ENCODE data around the gene SCAMP4. TPM values are rescaled to one million over a fixed set of nuclear protein-coding genes. Genes with fewer than 3 reads are reported as not detected.
"Not testable (repeated sequence)": the region's sequence is repeated elsewhere in the genome, so short reads cannot be mapped to it uniquely, and the experiment has no call there.

SCAMP4 gene
- polyA plus RNA-seq, 3 donors = 54.6 to 95.7 (median 79.5) TPM

DNA sequence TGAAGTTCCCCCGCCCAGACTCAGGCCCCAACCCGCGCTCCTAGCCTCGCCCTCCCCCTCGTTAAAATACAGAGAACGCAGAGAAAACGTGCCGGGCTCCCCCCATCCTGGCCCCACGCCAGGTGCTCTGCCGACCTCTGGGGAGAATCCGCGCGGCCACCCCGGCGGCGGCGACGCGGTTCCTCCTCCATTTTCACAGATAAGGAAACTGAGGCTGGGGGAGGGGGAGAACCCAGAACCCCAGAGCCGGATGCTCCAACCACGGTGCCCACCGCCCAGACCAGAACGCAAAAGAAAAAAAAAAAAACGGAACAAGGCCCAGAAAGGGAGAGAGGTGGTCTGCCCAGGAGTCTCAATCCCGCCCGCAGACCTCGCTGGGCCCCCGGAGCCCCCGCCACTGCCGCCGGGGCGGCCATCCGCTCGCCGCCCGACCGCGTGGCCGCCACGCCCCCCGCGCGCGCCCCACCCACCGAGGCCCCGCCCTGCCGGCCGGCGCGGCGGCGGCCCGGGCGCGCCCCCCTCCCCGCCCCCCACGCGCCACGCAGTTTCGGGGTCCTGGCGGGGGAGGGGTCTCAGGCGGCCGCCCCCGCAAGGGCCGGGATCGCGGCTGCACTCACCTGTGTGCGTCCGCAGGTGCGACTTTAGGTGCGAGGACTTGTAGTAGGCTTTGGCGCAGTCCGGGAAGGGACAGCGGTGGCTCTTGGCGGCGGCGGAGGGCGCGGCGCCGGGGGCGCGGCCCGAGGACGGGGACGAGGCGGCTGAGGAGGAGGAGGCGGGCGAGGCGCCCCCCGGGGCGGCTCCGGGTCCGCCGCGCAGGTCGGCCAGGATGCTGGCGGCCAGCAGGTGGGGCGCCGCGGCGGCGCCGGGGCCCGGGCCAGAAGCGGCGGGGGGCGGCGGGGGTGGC, 42.5 kb upstream of the SCAMP4 start:
- no peak for DNase-seq (ENCODE audit: extremely low read depth in 1 of 11, low read depth in 9 of 11, low spot score in 4 of 11)

DNA sequence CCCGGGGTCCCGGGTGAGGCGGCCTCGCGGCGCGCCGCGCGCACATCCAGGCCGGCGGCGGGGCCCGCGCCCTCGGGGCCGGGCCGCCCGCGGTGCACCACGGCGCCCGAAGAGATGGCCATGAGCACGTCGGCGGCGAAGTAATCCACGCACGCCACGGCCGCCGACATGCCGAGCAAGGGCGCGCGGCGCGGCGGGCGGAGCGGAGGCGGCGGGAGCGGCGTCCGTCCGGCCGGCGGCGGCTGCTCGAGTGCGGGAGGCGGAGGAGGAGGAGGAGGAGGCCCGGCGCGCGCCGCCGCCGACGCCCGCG, 41.9 kb upstream of the SCAMP4 start, which contains the start of gene KLF16:
Gene KLF16, minus strand, starts transcription at position 252 of the 310 bp plus-strand sequence. Its CDS starts 82 bp downstream, at position 170.
- DNase-seq (ENCODE audit: extremely low read depth in 1 of 11, low read depth in 9 of 11, low spot score in 4 of 11) = no peak

DNA sequence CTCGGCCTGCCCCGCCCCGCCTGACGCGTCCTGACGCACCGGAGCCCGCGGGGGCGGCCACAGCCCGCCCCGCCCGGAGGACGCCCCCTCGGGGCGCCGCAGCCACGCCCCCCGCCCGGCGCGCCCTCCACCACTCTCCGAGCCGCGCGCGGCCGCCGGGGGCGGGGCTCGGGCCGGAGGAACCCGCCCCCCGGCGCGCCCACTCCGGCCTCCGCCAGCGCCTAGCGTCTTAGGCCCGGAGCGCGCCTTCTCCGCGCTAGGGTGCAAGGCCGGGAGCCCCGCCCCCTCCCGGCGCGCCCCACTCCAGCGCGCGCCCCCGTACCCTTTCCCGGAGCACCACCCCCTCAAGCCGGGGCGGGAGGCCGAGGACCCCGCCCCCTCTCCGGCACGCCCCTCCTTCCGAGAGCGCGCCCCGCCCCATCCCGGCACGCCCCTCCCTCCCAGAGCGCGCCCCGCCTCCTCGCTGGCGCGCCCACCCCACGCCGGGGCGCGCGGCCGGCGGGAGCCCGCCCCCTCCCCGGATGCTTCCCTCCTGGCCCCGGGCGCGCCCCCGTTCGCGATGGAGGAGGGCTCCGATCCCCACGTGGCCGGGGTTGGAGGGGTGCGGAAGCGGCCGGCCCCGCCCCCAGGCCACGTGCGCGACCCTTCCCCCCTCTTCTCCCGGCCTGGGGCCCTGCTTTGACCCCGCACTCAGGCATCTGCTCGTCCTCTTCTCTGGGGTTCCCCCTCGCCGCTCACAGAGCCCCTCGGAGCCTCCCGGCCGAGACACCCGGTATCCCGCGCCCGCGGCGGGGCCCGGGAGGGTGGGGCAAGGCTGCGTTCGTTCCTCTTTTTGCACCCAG, 41.3 kb upstream of the SCAMP4 start:
- peak in 10 of 11 donors; percentile 63 to 91 (median 84) for DNase-seq (ENCODE audit: extremely low read depth in 1 of 11, low read depth in 9 of 11, low spot score in 4 of 11)

DNA sequence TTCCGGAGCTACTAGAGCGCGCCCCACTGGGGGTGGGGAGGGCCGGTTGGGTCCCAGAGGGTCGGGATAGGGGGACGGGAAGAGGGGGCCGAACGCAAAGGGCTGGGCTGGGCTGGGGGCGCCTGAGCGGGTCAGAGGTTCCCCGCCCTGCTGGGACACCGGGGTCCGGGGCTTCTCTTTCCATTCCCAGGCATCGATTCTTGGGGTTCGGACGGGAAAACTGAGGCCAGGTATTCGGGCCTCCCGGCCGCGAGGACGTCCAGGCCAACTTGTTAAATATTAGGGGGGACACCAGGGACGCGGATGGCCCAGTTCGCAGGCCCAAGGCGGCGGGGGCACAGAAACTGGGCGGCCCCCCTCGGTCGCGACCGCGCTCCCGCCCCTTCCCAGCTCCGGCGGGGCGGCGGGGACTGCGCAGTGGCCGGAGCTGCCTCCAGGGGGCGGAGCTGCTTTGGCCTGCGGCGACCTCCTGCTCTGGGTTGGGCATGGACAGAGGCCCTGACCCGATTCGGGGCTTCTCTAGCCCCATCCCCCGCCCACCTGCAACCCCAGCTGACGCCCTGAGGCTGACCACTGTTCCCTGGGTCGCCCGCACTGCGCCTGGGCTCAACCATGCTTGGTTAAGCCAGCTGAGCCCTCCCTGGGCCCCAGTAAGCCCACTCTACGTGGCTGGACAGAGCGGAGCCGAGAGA, 40.6 kb upstream of the SCAMP4 start:
- no peak for DNase-seq (ENCODE audit: extremely low read depth in 1 of 11, low read depth in 9 of 11, low spot score in 4 of 11)

DNA sequence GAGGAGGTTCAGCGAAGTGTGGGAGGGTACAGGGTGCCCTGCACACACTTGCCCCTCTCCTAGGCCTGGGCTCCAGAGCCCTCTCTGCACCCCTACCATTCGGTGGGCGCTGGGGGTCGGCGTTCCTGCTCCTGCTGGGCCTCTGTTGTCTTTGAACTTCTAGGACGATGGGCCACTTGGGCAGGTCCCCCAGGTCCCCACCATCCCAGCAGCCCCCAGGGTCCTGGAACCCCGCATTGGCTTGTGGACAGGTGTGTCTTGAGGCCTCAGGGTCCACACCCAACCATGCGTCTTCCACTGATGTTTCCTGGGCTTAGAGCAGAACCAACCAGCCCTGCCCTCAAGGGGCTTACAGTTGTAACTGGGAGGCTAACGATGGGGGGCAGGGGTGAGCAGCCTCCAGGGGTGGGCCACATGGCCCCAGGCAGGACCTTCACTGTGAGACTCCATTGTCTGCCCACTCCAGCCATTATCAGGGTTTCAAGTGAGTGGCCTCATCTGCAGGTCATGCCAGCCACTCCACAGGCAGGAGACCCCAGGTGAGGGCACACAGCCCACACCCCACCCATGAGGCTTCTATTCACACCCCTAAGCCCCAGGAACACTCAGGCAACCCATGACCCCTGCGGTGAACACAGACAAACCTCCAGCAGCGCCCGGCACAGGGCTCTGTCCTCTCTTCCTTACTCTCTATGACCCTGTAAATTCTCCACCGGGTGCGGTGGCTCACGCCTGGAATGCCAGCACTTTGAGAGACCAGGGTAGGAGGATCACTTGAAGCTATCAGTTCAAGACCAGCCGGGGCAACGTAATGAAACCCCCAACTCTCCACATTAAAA, 39.8 kb upstream of the SCAMP4 start:
- no peak for DNase-seq (ENCODE audit: extremely low read depth in 1 of 11, low read depth in 9 of 11, low spot score in 4 of 11)

DNA sequence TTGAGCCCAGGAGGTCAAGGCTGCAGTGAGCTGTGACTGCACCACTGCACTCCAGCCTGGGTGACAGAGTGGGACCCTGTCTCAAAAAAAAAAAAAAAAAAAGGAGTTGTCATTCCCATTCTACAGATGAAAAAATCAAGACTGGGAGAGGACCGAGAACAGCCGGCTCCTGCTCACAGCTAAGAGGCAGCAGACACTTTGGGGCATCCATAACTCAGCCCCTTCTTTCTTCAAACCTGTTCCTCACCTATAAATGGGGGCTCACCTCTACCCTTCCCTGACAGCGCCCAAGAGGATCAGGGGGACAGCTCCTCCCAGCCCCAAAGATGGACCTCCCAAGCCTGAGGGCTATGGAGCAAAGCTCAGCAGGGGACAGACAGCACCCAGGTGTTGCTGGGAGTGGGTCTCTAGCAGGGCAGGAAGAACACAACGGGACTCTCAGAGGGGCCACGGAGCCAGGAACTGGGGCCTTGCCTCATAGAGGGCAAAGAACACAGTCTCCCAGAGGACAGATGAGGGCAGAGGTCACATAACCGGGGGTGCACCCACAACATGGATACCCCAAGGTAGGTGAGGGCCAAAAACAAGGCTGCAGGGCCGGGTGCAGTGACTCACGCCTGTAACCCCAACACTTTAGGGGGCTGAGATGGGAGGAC, 38.4 kb upstream of the SCAMP4 start:
- DNase-seq (ENCODE audit: extremely low read depth in 1 of 11, low read depth in 9 of 11, low spot score in 4 of 11) = no peak

DNA sequence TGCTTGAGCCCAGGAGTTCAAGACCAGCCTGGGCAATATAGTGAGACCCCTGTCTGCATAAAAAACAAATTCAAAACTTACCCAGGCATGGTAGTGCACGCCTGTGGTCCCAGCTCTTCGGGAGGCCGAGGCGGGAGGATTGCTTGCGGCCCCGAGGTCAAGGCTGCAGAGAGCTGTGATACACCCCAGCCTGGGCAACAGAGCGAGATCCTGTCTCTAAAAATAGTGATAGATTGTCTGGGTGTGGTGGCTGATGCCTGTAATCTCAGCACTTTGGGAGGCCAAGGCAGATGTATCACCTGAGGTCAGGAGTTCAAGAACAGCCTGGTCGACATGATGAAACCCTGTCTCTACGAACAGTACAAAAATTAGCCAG, 37.9 kb upstream of the SCAMP4 start:
- DNase-seq (ENCODE audit: extremely low read depth in 1 of 11, low read depth in 9 of 11, low spot score in 4 of 11) = no peak

DNA sequence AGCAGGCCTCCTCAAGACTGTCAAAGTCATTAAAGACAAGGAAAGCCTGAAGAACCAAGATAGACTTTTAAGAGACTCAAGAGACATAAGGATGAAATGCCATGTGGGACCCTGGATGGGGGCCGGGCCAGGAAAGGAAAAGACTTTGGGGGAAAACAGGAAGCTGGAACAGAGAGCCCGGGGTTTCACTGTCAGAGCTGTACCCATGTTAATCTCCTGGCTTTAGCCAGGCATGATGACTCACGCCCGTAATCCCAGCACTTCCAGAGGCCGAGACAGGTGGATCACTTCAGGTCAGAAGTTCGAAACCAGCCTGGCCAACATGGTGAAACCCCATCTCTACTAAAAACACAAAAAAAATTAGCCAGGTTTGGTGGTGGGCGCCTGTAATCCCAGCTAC, 36.2 kb upstream of the SCAMP4 start:
- no peak for DNase-seq (ENCODE audit: extremely low read depth in 1 of 11, low read depth in 9 of 11, low spot score in 4 of 11)

DNA sequence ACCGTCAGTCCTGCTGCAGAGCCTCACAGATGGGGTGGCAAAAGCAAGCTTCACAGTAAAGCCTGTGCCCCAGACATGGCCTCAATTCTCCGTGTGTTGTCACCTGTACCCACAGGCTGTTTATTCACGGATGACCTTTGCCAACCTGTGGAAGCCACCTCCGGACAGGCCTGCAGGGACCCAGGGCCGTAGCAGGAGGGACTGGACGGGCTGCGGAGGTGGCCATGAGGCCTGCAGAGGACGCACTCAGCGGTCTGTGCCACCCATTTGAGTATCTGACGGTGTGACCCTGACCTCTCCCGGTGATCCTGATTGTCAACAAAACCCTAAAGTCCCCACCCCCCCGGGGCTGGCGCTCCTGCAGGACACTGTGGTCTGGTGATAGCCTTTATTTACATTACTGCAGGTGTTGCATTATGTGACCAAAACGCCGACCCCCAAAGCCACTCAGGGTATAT, 34.0 kb upstream of the SCAMP4 start:
- no peak for DNase-seq (ENCODE audit: extremely low read depth in 1 of 11, low read depth in 9 of 11, low spot score in 4 of 11)

DNA sequence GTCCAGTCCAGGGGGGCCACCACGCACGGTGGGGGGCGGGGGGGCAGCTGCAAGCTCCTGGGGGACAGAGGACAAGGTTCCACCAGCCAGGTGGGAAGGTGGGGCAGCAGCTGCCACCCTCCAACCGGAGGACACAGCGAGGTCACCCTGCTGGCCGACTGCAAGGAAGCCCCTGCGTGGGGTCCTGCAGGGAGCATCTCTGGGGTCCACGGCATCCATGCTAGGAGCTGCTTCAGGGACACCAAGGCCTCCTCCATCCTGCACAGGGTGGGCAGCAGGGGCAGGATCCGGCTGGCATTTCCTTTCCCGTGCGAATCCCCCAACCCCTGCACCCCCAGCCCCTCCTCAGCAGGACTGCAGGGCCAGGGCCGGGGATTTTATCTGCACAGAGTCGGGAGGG, 33.6 kb upstream of the SCAMP4 start:
- no peak for DNase-seq (ENCODE audit: extremely low read depth in 1 of 11, low read depth in 9 of 11, low spot score in 4 of 11)

DNA sequence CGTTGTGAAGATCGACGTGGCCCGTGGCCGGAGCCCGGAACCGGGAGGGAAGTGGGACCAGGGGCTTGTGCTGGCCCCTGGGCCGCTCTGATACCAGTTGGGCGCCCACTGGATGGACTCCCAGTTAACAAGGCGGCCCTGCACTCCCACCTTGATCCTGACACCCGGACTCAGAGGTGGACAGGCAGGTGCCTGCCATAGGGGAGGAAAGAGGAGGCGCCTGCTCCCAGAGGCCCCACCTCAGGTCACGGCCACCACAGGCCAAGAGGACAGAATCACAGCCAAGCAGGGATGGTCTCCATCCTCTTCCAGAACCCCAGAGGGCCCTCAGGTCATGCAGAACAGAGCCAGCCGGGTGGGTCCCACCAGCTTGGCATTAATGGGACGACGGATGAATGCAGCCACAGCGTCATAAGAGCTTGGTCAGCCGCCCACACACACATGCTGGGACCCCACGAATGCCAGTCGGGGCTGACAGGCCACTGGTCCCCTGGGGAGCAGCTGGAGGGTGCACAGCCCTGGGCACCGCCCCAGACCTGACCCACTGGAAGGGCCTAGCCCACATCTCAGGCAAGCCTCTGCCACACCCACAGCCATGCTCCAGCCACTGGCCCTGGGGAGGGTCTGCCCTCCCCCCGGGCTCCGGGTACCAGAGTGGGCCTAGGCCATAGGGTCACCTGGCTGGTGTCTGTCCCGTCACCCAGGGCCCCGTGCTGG, 32.2 kb upstream of the SCAMP4 start:
- DNase-seq (ENCODE audit: extremely low read depth in 1 of 11, low read depth in 9 of 11, low spot score in 4 of 11) = no peak

DNA sequence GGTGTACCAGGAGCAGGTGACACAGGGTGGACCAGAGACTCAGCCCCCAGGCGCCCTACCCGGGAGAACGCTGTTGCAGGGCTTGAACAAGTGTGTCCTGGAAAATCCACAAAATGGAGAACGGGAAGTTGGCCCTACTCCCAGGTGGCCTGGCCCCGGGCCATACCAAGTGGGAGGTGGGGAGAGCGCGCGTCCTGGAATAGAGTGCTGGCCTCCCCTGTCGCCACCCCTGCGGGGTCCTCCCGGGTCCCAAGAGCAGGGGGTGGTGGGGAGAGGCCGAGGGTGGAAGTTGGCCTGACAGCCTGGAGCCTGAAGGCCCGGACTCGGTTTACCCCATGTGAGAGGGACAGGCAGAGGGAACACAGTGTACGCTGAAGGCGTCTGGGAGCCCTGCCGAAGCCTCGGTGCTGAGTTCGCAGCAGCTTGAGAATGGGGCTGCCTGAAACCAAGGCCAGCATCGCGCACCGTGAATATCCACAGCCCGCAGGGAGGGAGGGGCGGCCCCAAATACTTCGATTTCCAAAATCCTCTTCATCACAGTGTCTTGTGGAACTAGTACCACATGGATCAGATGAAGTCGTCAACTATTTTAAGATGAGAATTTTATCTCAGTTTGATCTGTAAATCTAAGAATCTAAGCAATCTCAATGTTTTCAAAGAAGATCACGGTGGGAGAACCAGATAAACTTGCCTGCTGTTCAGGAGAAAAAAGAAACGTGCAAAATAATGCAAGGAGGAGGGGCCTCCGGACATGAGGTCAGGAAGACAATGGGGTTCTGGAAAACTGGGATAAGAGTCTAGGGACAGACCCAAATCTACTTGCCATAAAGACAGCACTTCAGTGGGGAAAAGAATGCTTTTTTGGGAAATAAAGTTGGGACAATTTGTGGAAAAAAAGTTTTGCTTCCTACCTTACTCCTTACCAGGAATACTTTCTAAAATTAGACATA, 31.4 kb upstream of the SCAMP4 start:
- DNase-seq (ENCODE audit: extremely low read depth in 1 of 11, low read depth in 9 of 11, low spot score in 4 of 11) = no peak

DNA sequence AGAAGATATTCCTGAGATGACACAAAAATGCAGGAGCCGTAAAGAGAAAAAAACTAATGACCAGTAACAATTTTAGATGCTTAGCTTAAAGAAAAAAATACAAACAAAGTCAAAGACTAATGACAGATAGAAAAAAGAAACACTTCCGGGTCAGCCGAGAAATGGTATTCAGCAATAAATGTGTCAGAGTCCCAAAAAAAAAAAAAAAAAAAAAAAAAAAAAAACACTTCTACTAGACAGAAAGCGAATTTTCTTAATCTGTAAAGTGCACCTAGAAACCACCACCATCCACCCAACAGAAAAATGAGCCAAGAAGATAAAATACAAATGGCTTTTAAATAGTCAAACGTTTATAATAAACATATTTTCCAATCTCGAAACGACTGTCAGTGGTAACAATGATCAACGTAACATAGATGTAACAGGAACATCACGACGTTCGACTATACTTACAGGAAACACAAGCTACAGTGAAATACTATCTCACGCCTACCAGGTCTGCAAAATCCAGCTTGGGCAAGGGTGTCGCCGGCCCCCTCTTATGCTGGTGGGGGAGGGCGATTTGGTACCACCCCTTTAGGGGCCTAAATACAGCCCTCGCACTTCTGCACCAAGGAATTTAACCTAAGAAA, 30.5 kb upstream of the SCAMP4 start:
- no peak for DNase-seq (ENCODE audit: extremely low read depth in 1 of 11, low read depth in 9 of 11, low spot score in 4 of 11)

DNA sequence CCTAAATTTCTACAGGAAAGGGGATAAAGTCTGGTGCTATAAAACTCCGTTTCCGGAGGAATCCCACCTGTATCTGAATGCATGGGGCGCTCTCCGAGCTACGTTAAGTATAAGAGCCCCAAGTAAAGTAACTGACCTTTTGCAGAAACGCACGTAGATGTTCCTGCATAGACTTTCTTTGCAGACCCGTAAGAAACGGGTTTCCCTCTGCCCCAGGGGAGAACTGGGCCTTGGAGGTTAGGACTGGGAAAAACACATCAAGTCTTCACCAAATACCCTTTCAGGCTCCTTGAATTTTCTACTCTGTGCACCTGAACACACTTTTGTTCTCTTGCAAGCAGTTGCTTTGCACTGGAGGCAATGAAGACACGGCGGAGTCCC, 29.9 kb upstream of the SCAMP4 start:
- DNase-seq (ENCODE audit: extremely low read depth in 1 of 11, low read depth in 9 of 11, low spot score in 4 of 11) = not testable (repeated sequence)

DNA sequence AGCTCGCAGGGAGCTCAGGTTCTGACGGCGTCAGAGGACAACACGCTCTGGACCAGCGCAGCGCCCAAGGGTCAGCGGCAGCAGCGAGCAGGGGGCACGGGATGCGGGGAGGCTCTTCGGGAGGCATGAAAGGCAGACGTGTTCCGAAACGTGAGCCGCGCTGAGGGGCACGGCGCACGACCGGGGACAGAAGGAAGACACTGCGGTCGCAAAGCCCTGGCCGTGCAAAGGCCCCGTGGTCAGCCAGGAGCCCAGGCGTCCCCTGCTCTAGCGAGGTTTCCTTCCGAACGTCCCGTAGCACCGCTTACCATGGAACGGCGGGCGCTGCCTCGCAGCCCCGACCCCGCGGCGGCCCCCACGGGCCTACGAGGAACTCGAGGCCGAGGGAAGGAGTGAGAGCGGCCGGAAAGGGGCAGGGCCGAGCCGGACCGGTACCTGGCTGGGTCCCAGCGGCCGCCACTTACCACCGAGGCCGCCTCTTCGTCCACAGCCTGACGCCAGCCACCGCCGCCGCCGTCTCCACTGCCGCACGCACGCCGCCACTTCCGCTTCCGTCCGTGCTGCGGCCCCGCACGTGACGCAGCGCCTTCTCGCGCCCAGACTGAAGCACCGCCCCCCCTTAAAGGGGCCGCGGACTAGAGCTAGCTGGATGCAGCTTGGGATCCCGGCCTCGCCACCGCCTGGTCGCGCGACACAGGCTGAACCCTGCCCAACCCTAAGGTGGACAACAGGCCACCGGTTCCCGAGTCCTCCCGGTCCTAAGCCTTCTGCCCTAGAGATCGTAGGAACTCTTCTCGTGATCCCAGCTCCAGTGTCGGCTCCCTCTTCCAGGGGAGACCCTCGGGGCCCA, 29.3 kb upstream of the SCAMP4 start:
- peak in 8 of 11 donors; percentile 80 to 91 (median 86) for DNase-seq (ENCODE audit: extremely low read depth in 1 of 11, low read depth in 9 of 11, low spot score in 4 of 11)

All from renal cortex interstitium (tissue), 11 donors.